ENCODE results near the gene SPINT1. TPM values are rescaled to one million over a fixed set of nuclear protein-coding genes. Genes with fewer than 3 reads are reported as not detected.

The SPINT1 gene
- total and polyA plus RNA-seq, 2 donors (not counting 1 experiment from before 2014, with no cell fraction given) = under 0.01 to 0.09 TPM

GRCh38 chr15:40829115-40829514 lies 14.7 kb upstream of the SPINT1 start:
- no peak overlapping the region for H3K4me2 ChIP-seq (ENCODE audit: extremely low read depth, insufficient read depth, low read length)
- no peak overlapping the region for H3K9ac ChIP-seq (ENCODE audit: insufficient read depth, low read length)
- no peaks in the 10 kb centered on the region for H3K79me2 ChIP-seq (ENCODE audit: control insufficient read depth, insufficient read depth, low read length)
- no peaks in the 10 kb centered on the region for H3K4me1 ChIP-seq (ENCODE audit: control insufficient read depth, extremely low read depth, insufficient read depth, low read length)
- no peak overlapping the region for H3K27ac ChIP-seq (ENCODE audit: insufficient read depth, low read length)
- no peak for DNase-seq (ENCODE audit: low read depth in 2 of 2)
- no peak overlapping the region for H3K4me3 ChIP-seq (replicated peaks in 1 of 4; ENCODE audit: control extremely low read depth in 1 of 4, insufficient read depth in 1 of 4, low read depth in 3 of 4, low read length in 4 of 4)
- no peaks in the 10 kb centered on the region for H3K9me3 ChIP-seq (ENCODE audit: control insufficient read depth, insufficient read depth, low read depth, low read length)
- no peak overlapping the region for H2AFZ ChIP-seq (ENCODE audit: low read length)
- TF ChIP-seq CTCF (conservative IDR thresholded peaks at IDR 0.05 in 1 of 2, IDR thresholded peaks at IDR 0.05 in 1 of 2; ENCODE audit: low read depth in 1 of 2, low read length in 2 of 2) (no peak), EZH2 (IDR thresholded peaks at IDR 0.05; ENCODE audit: low read length, missing control alignments) (no peak)
- H3K36me3 ChIP-seq (ENCODE audit: control insufficient read depth, insufficient read depth, low read length) = no peaks in the 10 kb centered on the region
- peaks cover 16% of the 10 kb centered on the region for H3K27me3 ChIP-seq (ENCODE audit: control insufficient read depth, insufficient read depth, low read length)
- H4K20me1 ChIP-seq (ENCODE audit: control insufficient read depth, extremely low read depth, insufficient read depth, low read length) = no peaks in the 10 kb centered on the region

- Histone ChIP-seq H3K4me2 (ENCODE audit: extremely low read depth, insufficient read depth, low read length) (no peak overlapping the region), H4K20me1 (ENCODE audit: control insufficient read depth, extremely low read depth, insufficient read depth, low read length) (no peaks in the 10 kb centered on the region), H3K27ac (ENCODE audit: insufficient read depth, low read length) (no peak overlapping the region), H3K9me3 (ENCODE audit: control insufficient read depth, insufficient read depth, low read depth, low read length) (no peaks in the 10 kb centered on the region), H3K4me1 (ENCODE audit: control insufficient read depth, extremely low read depth, insufficient read depth, low read length) (no peaks in the 10 kb centered on the region), H3K36me3 (ENCODE audit: control insufficient read depth, insufficient read depth, low read length) (no peaks in the 10 kb centered on the region), H3K79me2 (ENCODE audit: control insufficient read depth, insufficient read depth, low read length) (no peaks in the 10 kb centered on the region), H3K27me3 (ENCODE audit: control insufficient read depth, insufficient read depth, low read length) (peaks cover 9% of the 10 kb centered on the region), H3K9ac (ENCODE audit: insufficient read depth, low read length) (no peak overlapping the region), H2AFZ (ENCODE audit: low read length) (no peak overlapping the region), H3K4me3 (replicated peaks in 1 of 4; ENCODE audit: control extremely low read depth in 1 of 4, insufficient read depth in 1 of 4, low read depth in 3 of 4, low read length in 4 of 4) (no peak overlapping the region)
- no peak for DNase-seq (ENCODE audit: low read depth in 2 of 2)
- TF ChIP-seq EZH2 (IDR thresholded peaks at IDR 0.05; ENCODE audit: low read length, missing control alignments) (no peak), CTCF (conservative IDR thresholded peaks at IDR 0.05 in 1 of 2, IDR thresholded peaks at IDR 0.05 in 1 of 2; ENCODE audit: low read depth in 1 of 2, low read length in 2 of 2) (no peak)
Measured at GRCh38 chr15:40830884-40831283, 13.0 kb upstream of the SPINT1 start.

GRCh38 chr15:40831861-40832260 lies 12.0 kb upstream of the SPINT1 start:
- H3K27me3 ChIP-seq (ENCODE audit: control insufficient read depth, insufficient read depth, low read length) = peaks cover under 1% of the 10 kb centered on the region
- no peaks in the 10 kb centered on the region for H3K9me3 ChIP-seq (ENCODE audit: control insufficient read depth, insufficient read depth, low read depth, low read length)
- no peak for DNase-seq (ENCODE audit: low read depth in 2 of 2)
- no peak overlapping the region for H3K4me3 ChIP-seq (replicated peaks in 1 of 4; ENCODE audit: control extremely low read depth in 1 of 4, insufficient read depth in 1 of 4, low read depth in 3 of 4, low read length in 4 of 4)
- H3K79me2 ChIP-seq (ENCODE audit: control insufficient read depth, insufficient read depth, low read length) = no peaks in the 10 kb centered on the region
- no peaks in the 10 kb centered on the region for H3K36me3 ChIP-seq (ENCODE audit: control insufficient read depth, insufficient read depth, low read length)
- TF ChIP-seq CTCF (conservative IDR thresholded peaks at IDR 0.05 in 1 of 2, IDR thresholded peaks at IDR 0.05 in 1 of 2; ENCODE audit: low read depth in 1 of 2, low read length in 2 of 2) (no peak), EZH2 (IDR thresholded peaks at IDR 0.05; ENCODE audit: low read length, missing control alignments) (no peak)
- no peak overlapping the region for H3K27ac ChIP-seq (ENCODE audit: insufficient read depth, low read length)
- no peaks in the 10 kb centered on the region for H4K20me1 ChIP-seq (ENCODE audit: control insufficient read depth, extremely low read depth, insufficient read depth, low read length)
- no peak overlapping the region for H3K9ac ChIP-seq (ENCODE audit: insufficient read depth, low read length)
- H3K4me2 ChIP-seq (ENCODE audit: extremely low read depth, insufficient read depth, low read length) = no peak overlapping the region
- no peaks in the 10 kb centered on the region for H3K4me1 ChIP-seq (ENCODE audit: control insufficient read depth, extremely low read depth, insufficient read depth, low read length)
- H2AFZ ChIP-seq (ENCODE audit: low read length) = no peak overlapping the region

All from fibroblast of lung (primary cell).